ENCODE results near the gene TES.

TES gene

DNA sequence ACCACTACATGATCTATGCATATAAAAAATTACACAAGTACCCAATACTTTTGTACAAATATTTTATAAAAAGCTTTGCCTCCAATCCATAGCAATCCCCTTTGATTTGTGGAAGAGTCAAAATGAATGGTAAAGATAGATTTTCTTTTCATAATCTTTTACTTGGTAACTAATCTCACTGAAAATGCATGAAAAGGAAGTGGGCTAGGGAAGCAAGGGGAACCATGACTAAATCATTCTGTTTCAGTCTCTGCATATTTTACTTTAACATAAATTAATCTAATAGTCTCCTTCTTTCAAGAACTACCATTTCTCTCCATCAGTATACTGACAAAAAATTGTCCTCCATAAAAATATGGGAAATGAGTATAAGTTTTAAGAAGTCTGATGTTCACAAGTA lies 96.9 kb downstream of the TES start:
- Histone ChIP-seq H2AK5ac (ENCODE audit: low read length) (no peak overlapping the region), H3K9ac (ENCODE audit: low read length) (no peak overlapping the region), H3K4me2 (ENCODE audit: low read length) (no peak overlapping the region), H3K79me1 (ENCODE audit: low read length) (no peaks in the 10 kb centered on the region), H3K4me3 (ENCODE audit: low read depth, low read length) (no peak overlapping the region), H3K4ac (ENCODE audit: low read depth, low read length) (no peak overlapping the region), H3K27me3 (ENCODE audit: insufficient read depth, low read length) (no peaks in the 10 kb centered on the region), H2AFZ (ENCODE audit: insufficient read depth, low read length, poor library complexity) (no peak overlapping the region), H4K8ac (ENCODE audit: low read depth, low read length) (no peak overlapping the region), H3K4me1 (ENCODE audit: control insufficient read depth in 1 of 2, insufficient read depth in 2 of 2, low read length in 2 of 2) (no peaks in the 10 kb centered on the region), H3K27ac (ENCODE audit: low read depth, low read length) (no peak overlapping the region), H4K12ac (ENCODE audit: low read depth, low read length) (no peak overlapping the region), H3K36me3 (ENCODE audit: control insufficient read depth in 1 of 2, insufficient read depth in 2 of 2, low read length in 2 of 2) (no peaks in the 10 kb centered on the region), H3K14ac (ENCODE audit: low read length) (no peak overlapping the region), H2BK12ac (ENCODE audit: low read length) (no peak overlapping the region), H2BK120ac (ENCODE audit: insufficient read depth, low read length, poor library complexity) (no peak overlapping the region), H3K9me3 (ENCODE audit: insufficient read depth, low read depth, low read length) (no peaks in the 10 kb centered on the region), H3K79me2 (ENCODE audit: control insufficient read depth, insufficient read depth, low read length, poor library complexity) (no peaks in the 10 kb centered on the region), H4K91ac (ENCODE audit: low read depth, low read length) (no peak overlapping the region), H3K18ac (ENCODE audit: low read length) (no peak overlapping the region), H3K23ac (ENCODE audit: low read length) (no peak overlapping the region), H2BK5ac (ENCODE audit: low read depth, low read length, poor library complexity) (no peak overlapping the region)
- DNase-seq: no peak

Measured in trophoblast cell (in vitro differentiated cells and primary cell).